Stimulated activated CD4-positive, alpha-beta T cell treated with anti-CD3 and anti-CD28 coated beads, Interleukin-12 subunit alpha, Interleukin-12 subunit beta, amount 100 ng/mL, for 48 hours (primary cell): ENCODE data around the gene OXER1.

Source experiments
- DNase-seq, 3 donors: peaks; one replicate each; pipeline ENCODE4 v3.0.0-alpha.2; 2020; ENCODE audit warnings: low read depth in 2 of 3, low spot score in 1 of 3

Gene OXER1

GRCh38 chr2:42770288-42771131 lies 6.6 kb upstream of the OXER1 start:
- DNase-seq, result no peak

GRCh38 chr2:42769583-42770287 lies 5.8 kb upstream of the OXER1 start:
- no peak for DNase-seq

GRCh38 chr2:42768706-42769256 lies 4.8 kb upstream of the OXER1 start:
- DNase-seq, result no peak

GRCh38 chr2:42767899-42768705 lies 4.2 kb upstream of the OXER1 start:
- DNase-seq, result no peak

GRCh38 chr2:42767080-42767898 lies 3.4 kb upstream of the OXER1 start:
- no peak for DNase-seq

GRCh38 chr2:42765686-42766085 lies 1.8 kb upstream of the OXER1 start:
- DNase-seq, result no peak

- DNase-seq, result no peak
Measured at GRCh38 chr2:42764901-42765300, 966 bp upstream of the OXER1 start.

- no peak for DNase-seq
Measured at GRCh38 chr2:42762823-42763804, 821 bp downstream of the OXER1 start.

- DNase-seq, result no peak
Measured at GRCh38 chr2:42762155-42762554, 1.8 kb downstream of the OXER1 start.

GRCh38 chr2:42761554-42761953 lies 2.4 kb downstream of the OXER1 start:
- DNase-seq, result no peak

- no peak for DNase-seq
Measured at GRCh38 chr2:42758751-42759150, 5.2 kb downstream of the OXER1 start.

GRCh38 chr2:42757981-42758740 lies 5.8 kb downstream of the OXER1 start:
- DNase-seq, result no peak

- DNase-seq, result no peak
Measured at GRCh38 chr2:42756966-42757513, 6.9 kb downstream of the OXER1 start.

GRCh38 chr2:42756150-42756775 lies 7.7 kb downstream of the OXER1 start:
- no peak for DNase-seq

- no peak for DNase-seq
Measured at GRCh38 chr2:42755191-42755880, 8.6 kb downstream of the OXER1 start.

GRCh38 chr2:42754776-42755140 lies 9.2 kb downstream of the OXER1 start:
- no peak for DNase-seq

GRCh38 chr2:42754021-42754775 lies 9.7 kb downstream of the OXER1 start:
- DNase-seq, result no peak
